ENCODE results near the gene MYO15B.
"Not testable (repeated sequence)": the region's sequence is repeated elsewhere in the genome, so short reads cannot be mapped to it uniquely, and the experiment has no call there.

The MYO15B gene

GRCh38 chr17:75575728-75576127 lies 11.9 kb upstream of the MYO15B start:
- TF ChIP-seq EZH2phosphoT487 (IDR thresholded peaks at IDR 0.05; ENCODE audit: low read length), result no peak
- TF ChIP-seq EZH2 (optimal IDR thresholded peaks at IDR 0.05; ENCODE audit: low read depth, low read length), result no peak
- H4K20me1 ChIP-seq (ENCODE audit: insufficient read depth, low read length), result no peaks in the 10 kb centered on the region
- no peaks in the 10 kb centered on the region for H3K36me3 ChIP-seq (replicated peaks; ENCODE audit: insufficient read depth, low read length)
- no peak overlapping the region for H3K27ac ChIP-seq (ENCODE audit: low read length)
- H3K4me3 ChIP-seq (ENCODE audit: low read length), result no peak overlapping the region
- no peaks in the 10 kb centered on the region for H3K79me2 ChIP-seq (ENCODE audit: low read length)
- no peaks in the 10 kb centered on the region for H3K27me3 ChIP-seq (replicated peaks; ENCODE audit: insufficient read depth, low read length)
- no peaks in the 10 kb centered on the region for H3K9me3 ChIP-seq (replicated peaks; ENCODE audit: insufficient read depth, low read length)
- H3K4me2 ChIP-seq (ENCODE audit: low read depth, low read length), result no peak overlapping the region
- DNase-seq, result no peak
- H3K4me1 ChIP-seq (ENCODE audit: low read length), result peaks cover 5% of the 10 kb centered on the region; the same call in 1 of the 2 replicates
- H3K9me2 ChIP-seq (replicated peaks; ENCODE audit: insufficient read depth, low read length), result no peaks in the 10 kb centered on the region
- H2AFZ ChIP-seq (ENCODE audit: low read length), result no peak overlapping the region
- no peak overlapping the region for H3K9ac ChIP-seq (ENCODE audit: low read length)
- H3F3A ChIP-seq (ENCODE audit: insufficient read depth, low read length), result no peaks in the 10 kb centered on the region

GRCh38 chr17:75576661-75577060 lies 10.9 kb upstream of the MYO15B start:
- H3K36me3 ChIP-seq (replicated peaks; ENCODE audit: insufficient read depth, low read length), result no peaks in the 10 kb centered on the region
- no peaks in the 10 kb centered on the region for H3K4me1 ChIP-seq (ENCODE audit: low read length)
- DNase-seq, result no peak
- no peak overlapping the region for H3K9ac ChIP-seq (ENCODE audit: low read length)
- TF ChIP-seq CTCF (IDR thresholded peaks at IDR 0.05; ENCODE audit: low read length), result no peak
- TF ChIP-seq EZH2 (optimal IDR thresholded peaks at IDR 0.05; ENCODE audit: low read depth, low read length), result no peak
- TF ChIP-seq EZH2phosphoT487 (IDR thresholded peaks at IDR 0.05; ENCODE audit: low read length), result no peak
- no peaks in the 10 kb centered on the region for H3F3A ChIP-seq (ENCODE audit: insufficient read depth, low read length)
- no peaks in the 10 kb centered on the region for H3K27me3 ChIP-seq (replicated peaks; ENCODE audit: insufficient read depth, low read length)
- H3K27ac ChIP-seq (ENCODE audit: low read length), result no peak overlapping the region
- H3K9me2 ChIP-seq (replicated peaks; ENCODE audit: insufficient read depth, low read length), result no peaks in the 10 kb centered on the region
- no peaks in the 10 kb centered on the region for H3K9me3 ChIP-seq (replicated peaks; ENCODE audit: insufficient read depth, low read length)
- H2AFZ ChIP-seq (ENCODE audit: low read length), result no peak overlapping the region
- H3K4me2 ChIP-seq (ENCODE audit: low read depth, low read length), result no peak overlapping the region
- no peaks in the 10 kb centered on the region for H3K79me2 ChIP-seq (ENCODE audit: low read length)
- H4K20me1 ChIP-seq (ENCODE audit: insufficient read depth, low read length), result no peaks in the 10 kb centered on the region
- H3K4me3 ChIP-seq (ENCODE audit: low read length), result no peak overlapping the region

- not testable (repeated sequence) for DNase-seq; H3K9ac ChIP-seq (ENCODE audit: low read length); H3K9me2 ChIP-seq (replicated peaks; ENCODE audit: insufficient read depth, low read length); H3K4me1 ChIP-seq (ENCODE audit: low read length); H2AFZ ChIP-seq (ENCODE audit: low read length); H3K9me3 ChIP-seq (replicated peaks; ENCODE audit: insufficient read depth, low read length); H3K4me3 ChIP-seq (ENCODE audit: low read length); H3K27ac ChIP-seq (ENCODE audit: low read length); H3K79me2 ChIP-seq (ENCODE audit: low read length); H3F3A ChIP-seq (ENCODE audit: insufficient read depth, low read length); H3K27me3 ChIP-seq (replicated peaks; ENCODE audit: insufficient read depth, low read length); H3K4me2 ChIP-seq (ENCODE audit: low read depth, low read length); H4K20me1 ChIP-seq (ENCODE audit: insufficient read depth, low read length); H3K36me3 ChIP-seq (replicated peaks; ENCODE audit: insufficient read depth, low read length)
Measured at GRCh38 chr17:75581121-75581725, 6.4 kb upstream of the MYO15B start.

- not testable (repeated sequence) for H3F3A ChIP-seq (ENCODE audit: insufficient read depth, low read length); H3K27ac ChIP-seq (ENCODE audit: low read length); H3K79me2 ChIP-seq (ENCODE audit: low read length); H3K4me2 ChIP-seq (ENCODE audit: low read depth, low read length); H4K20me1 ChIP-seq (ENCODE audit: insufficient read depth, low read length); H3K36me3 ChIP-seq (replicated peaks; ENCODE audit: insufficient read depth, low read length); H3K9me2 ChIP-seq (replicated peaks; ENCODE audit: insufficient read depth, low read length); H3K9me3 ChIP-seq (replicated peaks; ENCODE audit: insufficient read depth, low read length); H3K4me3 ChIP-seq (ENCODE audit: low read length); H3K4me1 ChIP-seq (ENCODE audit: low read length); H3K9ac ChIP-seq (ENCODE audit: low read length); DNase-seq; H2AFZ ChIP-seq (ENCODE audit: low read length)
- H3K27me3 ChIP-seq (replicated peaks; ENCODE audit: insufficient read depth, low read length), result peaks cover 29% of the 10 kb centered on the region
Measured at GRCh38 chr17:75583197-75583596, 4.4 kb upstream of the MYO15B start.

- no peak overlapping the region for H2AFZ ChIP-seq (ENCODE audit: low read length)
- peaks cover 4% of the 10 kb centered on the region; the same call in 1 of the 2 replicates for H3K4me1 ChIP-seq (ENCODE audit: low read length)
- peaks cover 38% of the 10 kb centered on the region for H3K27me3 ChIP-seq (replicated peaks; ENCODE audit: insufficient read depth, low read length)
- H3K4me3 ChIP-seq (ENCODE audit: low read length), result no peak overlapping the region
- no peak overlapping the region for H3K27ac ChIP-seq (ENCODE audit: low read length)
- no peak overlapping the region for H3K4me2 ChIP-seq (ENCODE audit: low read depth, low read length)
- no peaks in the 10 kb centered on the region for H3F3A ChIP-seq (ENCODE audit: insufficient read depth, low read length)
- no peaks in the 10 kb centered on the region for H3K9me2 ChIP-seq (replicated peaks; ENCODE audit: insufficient read depth, low read length)
- H3K79me2 ChIP-seq (ENCODE audit: low read length), result no peaks in the 10 kb centered on the region
- no peak overlapping the region for H3K9ac ChIP-seq (ENCODE audit: low read length)
- no peaks in the 10 kb centered on the region for H4K20me1 ChIP-seq (ENCODE audit: insufficient read depth, low read length)
- H3K36me3 ChIP-seq (replicated peaks; ENCODE audit: insufficient read depth, low read length), result no peaks in the 10 kb centered on the region
- no peaks in the 10 kb centered on the region for H3K9me3 ChIP-seq (replicated peaks; ENCODE audit: insufficient read depth, low read length)
- no peak for DNase-seq
- no peak for TF ChIP-seq EZH2phosphoT487 (IDR thresholded peaks at IDR 0.05; ENCODE audit: low read length)
- TF ChIP-seq CTCF (IDR thresholded peaks at IDR 0.05; ENCODE audit: low read length), result no peak
- no peak for TF ChIP-seq EZH2 (optimal IDR thresholded peaks at IDR 0.05; ENCODE audit: low read depth, low read length)
Measured at GRCh38 chr17:75584849-75585175, 2.8 kb upstream of the MYO15B start.

All from MM.1S (cell line).